UCSD-AML1 (cell line): ENCODE measurements around the gene ISM1.

Source experiments
- DNase-seq: peaks from one replicate; lab custom pipeline; 2025; ENCODE audit not compliant: unreplicated experiment; lab: John Stamatoyannopoulos, UW

Gene ISM1

GRCh38 chr20:13220904-13221297, at the start of gene ISM1:
TSS of gene ISM1 (plus strand) at chr20:13221274. CDS start at chr20:13221777, 503 bp downstream.
- DNase-seq, result no peak

GRCh38 chr20:13173201-13173600, 47.9 kb upstream of the ISM1 start:
- DNase-seq, result no peak

- DNase-seq, result no peak
Observed at GRCh38 chr20:13174402-13174801, 46.7 kb upstream of the ISM1 start.

GRCh38 chr20:13180986-13181889, 39.8 kb upstream of the ISM1 start:
- no peak for DNase-seq

- DNase-seq, result no peak
Observed at GRCh38 chr20:13183005-13183404, 38.1 kb upstream of the ISM1 start.

GRCh38 chr20:13186043-13186774, 34.9 kb upstream of the ISM1 start:
- DNase-seq, result no peak

- DNase-seq, result no peak
Observed at GRCh38 chr20:13187899-13188298, 33.2 kb upstream of the ISM1 start.

GRCh38 chr20:13199279-13199678, 21.8 kb upstream of the ISM1 start:
- DNase-seq, result no peak

GRCh38 chr20:13200767-13201500, 20.1 kb upstream of the ISM1 start:
- DNase-seq, result no peak

GRCh38 chr20:13202565-13202964, 18.5 kb upstream of the ISM1 start:
- DNase-seq, result no peak

- DNase-seq, result no peak
Observed at GRCh38 chr20:13205425-13205824, 15.6 kb upstream of the ISM1 start.

- DNase-seq, result no peak
Observed at GRCh38 chr20:13205848-13206434, 15.1 kb upstream of the ISM1 start.

GRCh38 chr20:13207016-13207415, 14.1 kb upstream of the ISM1 start:
- DNase-seq, result no peak

GRCh38 chr20:13211956-13212618, 9.0 kb upstream of the ISM1 start:
- no peak for DNase-seq

GRCh38 chr20:13212750-13213149, 8.3 kb upstream of the ISM1 start:
- no peak for DNase-seq

- DNase-seq, result no peak
Observed at GRCh38 chr20:13213335-13213734, 7.7 kb upstream of the ISM1 start.

GRCh38 chr20:13216533-13216932, 4.5 kb upstream of the ISM1 start:
- no peak for DNase-seq

- DNase-seq, result no peak
Observed at GRCh38 chr20:13219327-13220193, 1.5 kb upstream of the ISM1 start.

- no peak for DNase-seq
Observed at GRCh38 chr20:13220194-13220903, 725 bp upstream of the ISM1 start.
